ENCODE results near the gene ITPR2.

The ITPR2 gene

DNA sequence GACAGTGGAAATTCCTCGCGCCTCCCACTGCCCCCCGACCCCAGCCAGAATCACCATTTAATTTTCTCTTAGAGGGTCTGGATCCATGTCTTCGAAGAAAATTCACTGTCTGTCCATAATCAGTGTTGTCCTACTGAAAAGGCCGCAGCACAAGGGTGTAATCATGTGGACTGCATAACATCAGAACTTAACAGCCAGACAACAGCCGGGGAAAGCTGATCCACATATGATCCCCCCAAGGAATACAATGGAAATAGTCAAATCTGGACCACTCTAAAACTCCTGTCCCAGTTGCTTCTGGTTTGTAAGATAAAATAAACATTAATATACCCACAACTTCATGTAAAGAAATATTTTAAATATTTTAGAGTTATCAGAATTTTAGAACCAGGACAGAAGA is 460.1 kb downstream of the ITPR2 start:
- no peak for DNase-seq
- Histone ChIP-seq H2AK5ac (ENCODE audit: low read length, severe bottlenecking) (no peak overlapping the region), H4K8ac (ENCODE audit: low read length) (no peak overlapping the region), H2AFZ (ENCODE audit: low read depth, low read length) (no peak overlapping the region), H2BK12ac (ENCODE audit: low read length in 2 of 2) (no peak overlapping the region), H3K27ac (ENCODE audit: low read length, poor library complexity, severe bottlenecking) (no peak overlapping the region), H3K36me3 (ENCODE audit: control insufficient read depth in 1 of 2, insufficient read depth in 2 of 2, low read depth in 1 of 2, low read length in 2 of 2) (no peaks in the 10 kb centered on the region), H2BK5ac (ENCODE audit: low read depth, low read length, poor library complexity, severe bottlenecking) (no peak overlapping the region), H3K27me3 (ENCODE audit: control insufficient read depth in 1 of 2, insufficient read depth in 1 of 2, low read length in 2 of 2) (no peaks in the 10 kb centered on the region), H2BK15ac (ENCODE audit: low read depth, poor library complexity, severe bottlenecking) (no peak overlapping the region), H2BK120ac (ENCODE audit: low read depth, low read length) (no peak overlapping the region), H4K91ac (ENCODE audit: low read length) (no peak overlapping the region), H3K9me3 (ENCODE audit: control insufficient read depth, low read length) (no peaks in the 10 kb centered on the region), H3K4me1 (ENCODE audit: control insufficient read depth, insufficient read depth, low read depth, low read length) (peaks cover 2% of the 10 kb centered on the region), H3K9ac (ENCODE audit: low read length) (no peak overlapping the region), H3K4me2 (ENCODE audit: low read length, poor library complexity, severe bottlenecking) (no peak overlapping the region), H3K18ac (ENCODE audit: low read depth in 1 of 2, low read length in 2 of 2) (no peak overlapping the region), H3K79me1 (replicated peaks; ENCODE audit: low read length, poor library complexity, severe bottlenecking) (no peaks in the 10 kb centered on the region), H3K14ac (ENCODE audit: low read length in 2 of 2) (no peak overlapping the region), H3K23ac (ENCODE audit: low read length in 2 of 2) (no peak overlapping the region), H3K4me3 (ENCODE audit: insufficient read depth in 1 of 2, low read depth in 1 of 2, low read length in 2 of 2) (no peak overlapping the region), H3K4ac (ENCODE audit: low read depth in 1 of 2, low read length in 2 of 2) (no peak overlapping the region)
- 98% methylated on average over 6 of the region's 6 CpGs for WGBS

- Histone ChIP-seq H2BK15ac (ENCODE audit: low read depth, poor library complexity, severe bottlenecking) (no peak overlapping the region), H3K27ac (ENCODE audit: low read length, poor library complexity, severe bottlenecking) (no peak overlapping the region), H2AK5ac (ENCODE audit: low read length, severe bottlenecking) (no peak overlapping the region), H3K9me3 (ENCODE audit: control insufficient read depth, low read length) (no peaks in the 10 kb centered on the region), H3K27me3 (ENCODE audit: control insufficient read depth in 1 of 2, insufficient read depth in 1 of 2, low read length in 2 of 2) (no peaks in the 10 kb centered on the region), H3K79me1 (replicated peaks; ENCODE audit: low read length, poor library complexity, severe bottlenecking) (no peaks in the 10 kb centered on the region), H3K4ac (ENCODE audit: low read depth in 1 of 2, low read length in 2 of 2) (no peak overlapping the region), H2BK12ac (ENCODE audit: low read length in 2 of 2) (no peak overlapping the region), H4K91ac (ENCODE audit: low read length) (no peak overlapping the region), H2BK120ac (ENCODE audit: low read depth, low read length) (no peak overlapping the region), H3K14ac (ENCODE audit: low read length in 2 of 2) (no peak overlapping the region), H3K18ac (ENCODE audit: low read depth in 1 of 2, low read length in 2 of 2) (no peak overlapping the region), H3K9ac (ENCODE audit: low read length) (peak overlapping the region; percentile 12), H4K8ac (ENCODE audit: low read length) (no peak overlapping the region), H3K4me1 (ENCODE audit: control insufficient read depth, insufficient read depth, low read depth, low read length) (peaks cover 2% of the 10 kb centered on the region), H3K4me3 (ENCODE audit: insufficient read depth in 1 of 2, low read depth in 1 of 2, low read length in 2 of 2) (no peak overlapping the region), H3K23ac (ENCODE audit: low read length in 2 of 2) (no peak overlapping the region), H2AFZ (ENCODE audit: low read depth, low read length) (no peak overlapping the region), H2BK5ac (ENCODE audit: low read depth, low read length, poor library complexity, severe bottlenecking) (no peak overlapping the region), H3K4me2 (ENCODE audit: low read length, poor library complexity, severe bottlenecking) (no peak overlapping the region), H3K36me3 (ENCODE audit: control insufficient read depth in 1 of 2, insufficient read depth in 2 of 2, low read depth in 1 of 2, low read length in 2 of 2) (no peaks in the 10 kb centered on the region)
- DNase-seq, result no peak
- 84% methylated on average over 2 of the region's 2 CpGs for WGBS
These were observed 462.9 kb downstream of the ITPR2 start for GRCh38 chr12:26370098-26370497.

DNA sequence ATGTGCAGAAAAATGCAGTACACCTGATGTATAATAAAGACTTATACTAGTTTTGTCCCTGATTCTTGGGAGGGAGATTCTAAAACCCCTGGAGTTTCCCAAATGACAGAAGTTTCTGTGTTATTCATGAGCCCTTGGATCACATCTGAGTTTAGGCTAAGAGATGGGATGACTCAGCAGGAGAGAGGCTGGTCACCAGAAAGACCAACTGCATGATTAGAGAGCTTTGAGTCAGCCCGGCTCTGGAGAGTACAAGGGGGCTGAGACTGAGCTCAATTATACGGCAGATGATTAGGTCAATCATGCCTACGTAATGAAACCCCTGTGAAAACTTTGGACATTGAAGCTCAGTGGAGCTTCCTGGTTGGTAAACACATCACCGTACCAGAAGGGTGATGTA is 463.4 kb downstream of the ITPR2 start:
- H3K4me2 ChIP-seq (ENCODE audit: low read length, poor library complexity, severe bottlenecking), result no peak overlapping the region
- no peak overlapping the region for H3K27ac ChIP-seq (ENCODE audit: low read length, poor library complexity, severe bottlenecking)

GRCh38 chr12:26367991-26368730 is 464.8 kb downstream of the ITPR2 start:
- Histone ChIP-seq H3K36me3 (ENCODE audit: control insufficient read depth in 1 of 2, insufficient read depth in 2 of 2, low read depth in 1 of 2, low read length in 2 of 2) (no peaks in the 10 kb centered on the region), H2BK120ac (ENCODE audit: low read depth, low read length) (no peak overlapping the region), H3K14ac (ENCODE audit: low read length in 2 of 2) (no peak overlapping the region), H2AFZ (ENCODE audit: low read depth, low read length) (no peak overlapping the region), H3K9me3 (ENCODE audit: control insufficient read depth, low read length) (no peaks in the 10 kb centered on the region), H4K8ac (ENCODE audit: low read length) (no peak overlapping the region), H3K23ac (ENCODE audit: low read length in 2 of 2) (no peak overlapping the region), H3K18ac (ENCODE audit: low read depth in 1 of 2, low read length in 2 of 2) (no peak overlapping the region), H2BK5ac (ENCODE audit: low read depth, low read length, poor library complexity, severe bottlenecking) (no peak overlapping the region), H3K4ac (ENCODE audit: low read depth in 1 of 2, low read length in 2 of 2) (no peak overlapping the region), H2BK12ac (ENCODE audit: low read length in 2 of 2) (no peak overlapping the region), H3K4me3 (ENCODE audit: insufficient read depth in 1 of 2, low read depth in 1 of 2, low read length in 2 of 2) (no peak overlapping the region), H3K27ac (ENCODE audit: low read length, poor library complexity, severe bottlenecking) (no peak overlapping the region), H3K9ac (ENCODE audit: low read length) (no peak overlapping the region), H4K91ac (ENCODE audit: low read length) (no peak overlapping the region), H3K79me1 (replicated peaks; ENCODE audit: low read length, poor library complexity, severe bottlenecking) (no peaks in the 10 kb centered on the region), H2AK5ac (ENCODE audit: low read length, severe bottlenecking) (no peak overlapping the region), H3K4me2 (ENCODE audit: low read length, poor library complexity, severe bottlenecking) (no peak overlapping the region), H3K27me3 (ENCODE audit: control insufficient read depth in 1 of 2, insufficient read depth in 1 of 2, low read length in 2 of 2) (no peaks in the 10 kb centered on the region), H2BK15ac (ENCODE audit: low read depth, poor library complexity, severe bottlenecking) (no peak overlapping the region), H3K4me1 (ENCODE audit: control insufficient read depth, insufficient read depth, low read depth, low read length) (peaks cover 2% of the 10 kb centered on the region)
- WGBS, result 100% methylated on average over 1 of the region's 1 CpG
- no peak for DNase-seq

More for the DNA sequence above, 463.4 kb downstream of the ITPR2 start:
- no peak overlapping the region for H3K23ac ChIP-seq (ENCODE audit: low read length in 2 of 2)
- no peak overlapping the region for H2BK15ac ChIP-seq (ENCODE audit: low read depth, poor library complexity, severe bottlenecking)
- H2AFZ ChIP-seq (ENCODE audit: low read depth, low read length), result no peak overlapping the region
- WGBS, result 28% methylated on average over 4 of the region's 4 CpGs
- H2BK120ac ChIP-seq (ENCODE audit: low read depth, low read length), result no peak overlapping the region
- no peak overlapping the region for H3K4me3 ChIP-seq (ENCODE audit: insufficient read depth in 1 of 2, low read depth in 1 of 2, low read length in 2 of 2)
- H3K4me1 ChIP-seq (ENCODE audit: control insufficient read depth, insufficient read depth, low read depth, low read length), result peaks cover 2% of the 10 kb centered on the region
- H4K8ac ChIP-seq (ENCODE audit: low read length), result no peak overlapping the region
- H3K9me3 ChIP-seq (ENCODE audit: control insufficient read depth, low read length), result no peaks in the 10 kb centered on the region
- DNase-seq, result peak; percentile 88
- no peaks in the 10 kb centered on the region for H3K36me3 ChIP-seq (ENCODE audit: control insufficient read depth in 1 of 2, insufficient read depth in 2 of 2, low read depth in 1 of 2, low read length in 2 of 2)
- no peak overlapping the region for H3K14ac ChIP-seq (ENCODE audit: low read length in 2 of 2)
- H3K18ac ChIP-seq (ENCODE audit: low read depth in 1 of 2, low read length in 2 of 2), result peak overlapping the region in 1 of 2 experiments; percentile 19
- no peak overlapping the region for H3K4ac ChIP-seq (ENCODE audit: low read depth in 1 of 2, low read length in 2 of 2)
- peak overlapping the region; percentile 12 for H3K9ac ChIP-seq (ENCODE audit: low read length)
- no peak overlapping the region for H2AK5ac ChIP-seq (ENCODE audit: low read length, severe bottlenecking)
- H2BK5ac ChIP-seq (ENCODE audit: low read depth, low read length, poor library complexity, severe bottlenecking), result no peak overlapping the region
- no peaks in the 10 kb centered on the region for H3K27me3 ChIP-seq (ENCODE audit: control insufficient read depth in 1 of 2, insufficient read depth in 1 of 2, low read length in 2 of 2)
- no peak overlapping the region for H2BK12ac ChIP-seq (ENCODE audit: low read length in 2 of 2)
- H3K79me1 ChIP-seq (replicated peaks; ENCODE audit: low read length, poor library complexity, severe bottlenecking), result no peaks in the 10 kb centered on the region
- H4K91ac ChIP-seq (ENCODE audit: low read length), result no peak overlapping the region

All from mesenchymal stem cell (in vitro differentiated cells and primary cell).